CD14-positive monocyte (primary cell): Measurements from ENCODE around the gene HUWE1. TPM values are rescaled to one million over a fixed set of nuclear protein-coding genes. Genes with fewer than 3 reads are reported as not detected.

Source experiments
- DNase-seq, 3 donors: peaks; one replicate each; pipeline ENCODE4 v3.0.0-alpha.2; 2011 to 2022
- H2AFZ ChIP-seq: 2 replicates; pipeline ENCODE4 v1.6.0; 2012; ENCODE audit warnings: mild to moderate bottlenecking, low read depth, low read length, inconsistent platforms; ENCODE audit not compliant: insufficient read depth, poor library complexity, severe bottlenecking
- H3K27ac ChIP-seq, 2 donors: 1 replicate in 1 of 2; 2 replicates in 1 of 2; pipeline ENCODE4 v1.5.1; 2012 to 2013; ENCODE audit warnings: low read length in 2 of 2, control low read depth in 1 of 2, inconsistent platforms in 1 of 2, low read depth in 1 of 2, mild to moderate bottlenecking in 1 of 2
- H3K27me3 ChIP-seq, 2 donors: one replicate each; pipeline versions ENCODE4 v1.6.0 to v1.6.1; 2011 to 2013; ENCODE audit warnings: low read length in 2 of 2; ENCODE audit not compliant: control insufficient read depth in 2 of 2, insufficient read depth in 2 of 2
- H3K36me3 ChIP-seq, 2 donors: replicated peaks in 1 of 2; 1 replicate in 1 of 2; 2 replicates in 1 of 2; pipeline versions ENCODE4 v1.5.1 to v1.6.1; 2012 to 2013; ENCODE audit warnings: low read length in 2 of 2, control low read depth in 1 of 2, inconsistent platforms in 1 of 2, mild to moderate bottlenecking in 1 of 2; ENCODE audit not compliant: insufficient read depth in 2 of 2, control insufficient read depth in 1 of 2
- H3K4me1 ChIP-seq, 2 donors: 1 replicate in 1 of 2; 2 replicates in 1 of 2; pipeline versions ENCODE4 v1.5.1 to v1.6.1; 2012 to 2013; ENCODE audit warnings: low read length in 2 of 2, control low read depth in 1 of 2, inconsistent platforms in 1 of 2, mild to moderate bottlenecking in 1 of 2, moderate library complexity in 1 of 2; ENCODE audit not compliant: insufficient read depth in 2 of 2, control insufficient read depth in 1 of 2
- H3K4me2 ChIP-seq: replicated peaks from 2 replicates; pipeline ENCODE3; 2012; ENCODE audit warnings: low read length, moderate library complexity, mild to moderate bottlenecking; ENCODE audit not compliant: poor library complexity, severe bottlenecking; ENCODE audit errors: extremely low read depth
- H3K4me3 ChIP-seq, 3 experiments: fragments of 200-600 bp in 1 of 3; sonication (generic) in 1 of 3; replicated peaks in 1 of 3; 1 replicate in 2 of 3; 2 replicates in 1 of 3; pipeline ENCODE4 v1.5.1; 2011 to 2013; ENCODE audit warnings: low read length in 3 of 3, mild to moderate bottlenecking in 3 of 3, control low read depth in 2 of 3, low read depth in 2 of 3, inconsistent platforms in 1 of 3, moderate library complexity in 1 of 3
- H3K79me2 ChIP-seq: 2 replicates; pipeline ENCODE4 v1.6.0; 2012; ENCODE audit warnings: mild to moderate bottlenecking, control low read depth, inconsistent platforms, low read length, moderate library complexity; ENCODE audit not compliant: insufficient read depth
- H3K9ac ChIP-seq: 2 replicates; pipeline ENCODE4 v1.6.0; 2017; ENCODE audit warnings: low read length, mild to moderate bottlenecking; ENCODE audit not compliant: insufficient read depth, poor library complexity, severe bottlenecking
- H3K9me3 ChIP-seq, 2 donors: replicated peaks in 1 of 2; 1 replicate in 1 of 2; 2 replicates in 1 of 2; pipeline versions ENCODE4 v1.5.1 to v1.6.1; 2012 to 2013; ENCODE audit warnings: low read length in 2 of 2, control low read depth in 1 of 2; ENCODE audit not compliant: control insufficient read depth in 1 of 2, insufficient read depth in 1 of 2
- H4K20me1 ChIP-seq: 2 replicates; pipeline ENCODE4 v1.6.0; 2012; ENCODE audit warnings: mild to moderate bottlenecking, low read length, control low read depth, moderate library complexity; ENCODE audit not compliant: insufficient read depth
- H3K27ac Mint-ChIP-seq, 7 donors: one replicate each; pipeline ENCODE4 v1.8.0; 2020; ENCODE audit warnings: mild to moderate bottlenecking in 7 of 7, mixed read lengths in 7 of 7, moderate library complexity in 6 of 7, inconsistent platforms in 2 of 7
- H3K27me3 Mint-ChIP-seq, 3 donors: one replicate each; pipeline ENCODE4 v1.8.0; 2021 to 2022; ENCODE audit warnings: low read depth in 3 of 3, mild to moderate bottlenecking in 3 of 3, mixed read lengths in 3 of 3, moderate library complexity in 3 of 3, inconsistent platforms in 1 of 3
- H3K36me3 Mint-ChIP-seq, 2 donors: one replicate each; pipeline ENCODE4 v1.8.0; 2020; ENCODE audit warnings: mixed read lengths in 2 of 2, inconsistent platforms in 1 of 2, mild to moderate bottlenecking in 1 of 2
- H3K4me1 Mint-ChIP-seq: one replicate; pipeline ENCODE4 v1.8.0; 2020; ENCODE audit warnings: mild to moderate bottlenecking, mixed read lengths
- H3K4me3 Mint-ChIP-seq, 2 donors: one replicate each; pipeline ENCODE4 v1.8.0; 2020; ENCODE audit warnings: mild to moderate bottlenecking in 2 of 2, mixed read lengths in 2 of 2, moderate library complexity in 1 of 2
- H3K9me3 Mint-ChIP-seq, 7 donors: one replicate each; pipeline ENCODE4 v1.8.0; 2020 to 2022; ENCODE audit warnings: mixed read lengths in 7 of 7, mild to moderate bottlenecking in 6 of 7, moderate library complexity in 6 of 7, inconsistent platforms in 2 of 7
- CTCF ChIP-seq: fragments of 200-600 bp; IDR thresholded peaks from one replicate; pipeline ENCODE4 v1.8.0; 2022; ENCODE audit warnings: antibody characterized with exemption, mild to moderate bottlenecking
- WGBS: methylation state at CpG from one replicate; pipeline ENCODE4 v1.1.5; 2013; ENCODE audit warnings: missing lambda C conversion rate; ENCODE audit not compliant: insufficient coverage; 5-methylcytosine and 5-hydroxymethylcytosine counted together
- intact Hi-C, 2 donors: fragments of 100-400 bp; cut with micrococcal nuclease; formaldehyde crosslinking; loops; one replicate each; pipeline versions ENCODE4 v1.15.0 to v1.15.1; 2023
- polyA plus RNA-seq, 3 donors: library from polyadenylated mRNA; depleted of rRNA in 1 of 3; unstranded in 2 of 3; stranded (reverse) in 1 of 3; fragments of 300-500 nt in 2 of 3; fragments of >200 nt in 1 of 3; fragmentation: Illumina TruSeq in 2 of 3; gene quantifications; 1 replicate in 2 of 3; 2 replicates in 1 of 3; pipeline ENCODE4 v1.2.3, GENCODE V29; 2012 to 2021

The HUWE1 gene
- polyA plus RNA-seq, 3 donors, result 1.8 to 31.1 (median 4.3) TPM

- intact Hi-C loops, result no loop called here
- H3K4me1 Mint-ChIP-seq, result peaks cover 11% of the 10 kb centered on the region
- DNase-seq, result no peak
- H3K27ac Mint-ChIP-seq, result no peak overlapping the region
- H2AFZ ChIP-seq, result no peak overlapping the region
- H3K4me1 ChIP-seq, result peaks cover 11% of the 10 kb centered on the region in 2 donors
- H3K4me3 ChIP-seq, result no peak overlapping the region
- peaks cover 34 to 49% of the 10 kb centered on the region in 2 donors for H3K36me3 Mint-ChIP-seq
- no peaks in the 10 kb centered on the region for H3K27me3 ChIP-seq
- peaks cover 23 to 60% of the 10 kb centered on the region in 2 donors for H3K36me3 ChIP-seq
- H3K4me2 ChIP-seq, result no peak overlapping the region
- H4K20me1 ChIP-seq, result peaks cover 32% of the 10 kb centered on the region
- no peak overlapping the region for H3K9ac ChIP-seq
- no peak overlapping the region for H3K4me3 Mint-ChIP-seq
- H3K9me3 Mint-ChIP-seq, result peaks cover 0 to 11% (median 0%) of the 10 kb centered on the region in 7 donors
- no peaks in the 10 kb centered on the region for H3K9me3 ChIP-seq
- no peak overlapping the region for H3K27ac ChIP-seq
- peaks cover 0 to 5% (median 2%) of the 10 kb centered on the region in 3 donors for H3K27me3 Mint-ChIP-seq
- peak; percentile 20 for TF ChIP-seq CTCF
- peaks cover 94% of the 10 kb centered on the region for H3K79me2 ChIP-seq
Observed at GRCh38 chrX:53678667-53679066, 7.9 kb downstream of the HUWE1 start.

GRCh38 chrX:53677286-53677685, 9.2 kb downstream of the HUWE1 start:
- Histone ChIP-seq H3K36me3 (peaks cover 35 to 70% of the 10 kb centered on the region in 2 donors), H2AFZ (no peak overlapping the region), H3K79me2 (peaks cover 91% of the 10 kb centered on the region), H4K20me1 (peaks cover 38% of the 10 kb centered on the region), H3K4me2 (no peak overlapping the region), H3K4me1 (peaks cover 2% of the 10 kb centered on the region in 2 donors), H3K9me3 (no peaks in the 10 kb centered on the region), H3K4me3 (no peak overlapping the region), H3K9ac (no peak overlapping the region), H3K27ac (no peak overlapping the region), H3K27me3 (no peaks in the 10 kb centered on the region)
- DNase-seq, result no peak
- no peak overlapping the region for H3K27ac Mint-ChIP-seq
- H3K4me3 Mint-ChIP-seq, result no peak overlapping the region
- H3K36me3 Mint-ChIP-seq, result peaks cover 36 to 56% of the 10 kb centered on the region in 2 donors
- intact Hi-C loops, result no loop called here
- no peak for TF ChIP-seq CTCF
- H3K9me3 Mint-ChIP-seq, result peaks cover 0 to under 1% (median 0%) of the 10 kb centered on the region in 7 donors
- H3K27me3 Mint-ChIP-seq, result peaks cover 0 to 5% (median 0%) of the 10 kb centered on the region in 3 donors
- WGBS, result no CpG with 5 or more reads among the region's 3 CpGs
- peaks cover 2% of the 10 kb centered on the region for H3K4me1 Mint-ChIP-seq
